22Rv1 (cell line): Measurements from ENCODE around the gene STAT5B.
"Not testable (repeated sequence)": the region's sequence is repeated elsewhere in the genome, so short reads cannot be mapped to it uniquely, and the experiment has no call there.

Experiments used
- H3K27ac ChIP-seq: fragments of 450-650 bp; 2 replicates; pipeline ENCODE4 v1.5.1; 2017
- ZFX ChIP-seq: fragments of 450-650 bp; IDR thresholded peaks from 2 replicates; pipeline ENCODE4 v1.6.1; 2017; ENCODE audit warnings: antibody characterized with exemption, borderline replicate concordance
- TF ChIP-seq, protein P1 (sequence below): fragments of 450-650 bp; IDR thresholded peaks from 2 replicates; pipeline ENCODE4 v1.5.1; 2017; ENCODE audit warnings: mild to moderate bottlenecking

Gene STAT5B

DNA sequence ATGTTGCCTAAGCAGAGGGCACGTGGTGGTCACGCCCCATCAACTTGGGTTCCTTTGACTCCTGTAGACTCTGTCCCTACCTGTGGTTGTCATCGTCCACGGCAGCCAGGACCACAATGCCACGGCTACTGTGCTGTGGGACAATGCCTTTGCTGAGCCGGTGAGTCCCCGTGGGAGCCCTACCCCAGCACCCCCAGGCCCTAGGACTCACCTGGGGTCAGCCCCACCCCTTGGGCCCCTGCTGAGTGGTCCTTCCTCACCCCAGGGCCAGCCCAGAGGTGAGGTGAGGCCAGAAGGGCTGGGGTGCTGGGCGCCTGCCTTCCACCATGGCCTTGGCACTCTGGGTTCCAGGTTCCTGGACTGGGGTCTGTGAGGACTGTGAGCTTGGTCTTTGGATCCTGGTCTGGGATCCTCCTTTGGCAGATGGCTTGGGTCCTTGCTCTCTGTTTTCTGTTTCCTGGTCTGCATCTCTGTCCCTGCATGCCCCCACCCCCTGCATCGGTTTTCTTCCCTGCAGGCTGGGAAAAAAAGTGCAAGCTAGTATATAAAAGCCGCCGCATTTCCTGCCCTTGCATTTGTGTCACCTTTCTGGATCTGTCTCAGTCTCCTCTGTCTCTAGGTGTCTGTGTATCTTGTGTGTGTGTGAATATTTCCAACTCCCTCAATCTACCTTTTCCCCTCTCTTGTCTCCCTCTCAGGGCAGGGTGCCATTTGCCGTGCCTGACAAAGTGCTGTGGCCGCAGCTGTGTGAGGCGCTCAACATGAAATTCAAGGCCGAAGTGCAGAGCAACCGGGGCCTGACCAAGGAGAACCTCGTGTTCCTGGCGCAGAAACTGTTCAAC, 29.6 kb upstream of the STAT5B start:
- no peak for TF ChIP-seq ZFX
- TF ChIP-seq, protein P1, sequence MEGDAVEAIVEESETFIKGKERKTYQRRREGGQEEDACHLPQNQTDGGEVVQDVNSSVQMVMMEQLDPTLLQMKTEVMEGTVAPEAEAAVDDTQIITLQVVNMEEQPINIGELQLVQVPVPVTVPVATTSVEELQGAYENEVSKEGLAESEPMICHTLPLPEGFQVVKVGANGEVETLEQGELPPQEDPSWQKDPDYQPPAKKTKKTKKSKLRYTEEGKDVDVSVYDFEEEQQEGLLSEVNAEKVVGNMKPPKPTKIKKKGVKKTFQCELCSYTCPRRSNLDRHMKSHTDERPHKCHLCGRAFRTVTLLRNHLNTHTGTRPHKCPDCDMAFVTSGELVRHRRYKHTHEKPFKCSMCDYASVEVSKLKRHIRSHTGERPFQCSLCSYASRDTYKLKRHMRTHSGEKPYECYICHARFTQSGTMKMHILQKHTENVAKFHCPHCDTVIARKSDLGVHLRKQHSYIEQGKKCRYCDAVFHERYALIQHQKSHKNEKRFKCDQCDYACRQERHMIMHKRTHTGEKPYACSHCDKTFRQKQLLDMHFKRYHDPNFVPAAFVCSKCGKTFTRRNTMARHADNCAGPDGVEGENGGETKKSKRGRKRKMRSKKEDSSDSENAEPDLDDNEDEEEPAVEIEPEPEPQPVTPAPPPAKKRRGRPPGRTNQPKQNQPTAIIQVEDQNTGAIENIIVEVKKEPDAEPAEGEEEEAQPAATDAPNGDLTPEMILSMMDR: no peak
- H3K27ac ChIP-seq: no peak overlapping the region

DNA sequence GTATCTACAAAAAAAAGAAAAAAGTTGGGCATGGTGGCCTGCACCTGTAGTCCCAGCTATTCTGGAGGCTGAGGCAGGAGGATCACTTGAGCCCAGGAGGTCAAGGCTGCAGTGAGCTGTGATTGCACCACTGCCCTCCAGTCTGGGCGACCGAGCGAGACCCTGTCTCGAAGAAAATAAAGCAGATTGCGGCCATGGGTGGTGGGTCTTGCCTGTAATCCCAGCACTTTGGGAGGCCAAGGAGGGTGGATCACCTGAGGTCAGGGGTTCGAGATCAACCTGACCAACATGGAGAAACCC, 28.8 kb upstream of the STAT5B start:
- not testable (repeated sequence) for H3K27ac ChIP-seq

DNA sequence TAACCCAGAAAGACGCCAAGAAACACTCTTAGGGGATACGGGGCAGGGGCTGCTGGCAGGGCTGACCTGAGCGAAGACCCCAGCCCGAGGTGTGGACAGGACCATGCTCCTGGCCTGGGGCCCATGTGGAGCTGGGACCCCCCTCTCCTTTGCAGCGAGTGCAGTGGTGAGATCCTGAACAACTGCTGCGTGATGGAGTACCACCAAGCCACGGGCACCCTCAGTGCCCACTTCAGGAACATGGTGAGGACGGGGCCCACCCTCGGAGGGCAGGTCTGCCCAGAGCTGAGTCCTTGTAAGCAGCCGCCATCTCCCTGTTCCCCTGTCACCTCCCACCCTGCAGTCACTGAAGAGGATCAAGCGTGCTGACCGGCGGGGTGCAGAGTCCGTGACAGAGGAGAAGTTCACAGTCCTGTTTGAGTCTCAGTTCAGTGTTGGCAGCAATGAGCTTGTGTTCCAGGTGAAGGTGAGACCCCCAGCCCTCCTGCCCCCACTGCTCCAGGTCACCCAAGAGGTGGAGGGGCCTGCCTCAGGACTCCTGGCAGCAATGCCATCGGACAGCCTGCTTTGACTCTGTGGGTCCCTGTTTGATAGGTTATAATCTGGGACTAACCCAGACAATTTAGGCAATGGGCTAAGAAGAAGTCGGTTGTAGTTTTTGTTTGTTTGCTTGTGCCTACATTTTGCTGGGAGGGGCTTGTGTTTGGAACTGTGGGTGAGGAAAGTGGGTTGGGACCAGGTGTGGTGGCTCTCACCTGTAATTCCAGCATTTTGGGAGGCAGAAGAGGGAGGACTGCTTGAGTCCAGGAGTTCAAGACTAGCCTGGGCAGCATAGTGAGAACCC, 28.2 kb upstream of the STAT5B start:
- no peak overlapping the region for H3K27ac ChIP-seq
- TF ChIP-seq, protein P1: no peak
- TF ChIP-seq ZFX: no peak

DNA sequence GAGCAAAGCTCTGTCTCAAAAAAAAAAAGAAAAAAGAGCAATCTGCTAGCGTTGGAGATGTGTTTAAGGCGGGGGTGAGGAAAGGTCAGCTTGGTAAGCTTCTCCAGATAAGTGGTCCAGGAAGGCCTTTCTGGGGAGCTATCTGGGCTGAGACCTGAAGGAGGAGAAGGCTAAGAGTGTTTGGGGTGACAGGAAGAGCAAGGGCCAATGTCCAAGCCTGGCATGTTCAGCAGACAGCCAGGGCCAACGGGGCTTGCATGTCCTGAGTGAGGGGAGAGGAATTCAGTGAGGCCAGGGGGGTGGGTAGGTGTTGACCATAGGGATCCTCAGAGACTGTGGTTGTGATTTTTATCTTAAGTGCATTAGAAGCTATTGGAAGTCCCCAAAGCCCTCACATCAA, 27.5 kb upstream of the STAT5B start:
- no peak overlapping the region for H3K27ac ChIP-seq
- no peak for TF ChIP-seq ZFX
- TF ChIP-seq, protein P1: no peak

DNA sequence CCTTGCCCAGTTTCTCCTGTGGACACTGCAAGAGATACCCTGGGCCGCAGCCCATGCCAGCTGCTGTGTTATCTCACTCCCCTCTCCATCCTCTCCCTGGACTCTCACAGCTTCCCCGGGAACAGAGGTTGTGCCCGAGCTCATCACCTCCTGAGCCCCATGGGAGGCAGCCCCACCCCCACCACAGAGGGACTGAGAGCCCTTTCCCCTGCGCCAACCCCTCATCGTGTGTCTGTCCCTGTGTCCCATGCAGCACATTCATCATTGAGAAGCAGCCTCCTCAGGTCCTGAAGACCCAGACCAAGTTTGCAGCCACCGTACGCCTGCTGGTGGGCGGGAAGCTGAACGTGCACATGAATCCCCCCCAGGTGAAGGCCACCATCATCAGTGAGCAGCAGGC, 24.8 kb upstream of the STAT5B start:
- TF ChIP-seq ZFX: no peak
- TF ChIP-seq, protein P1: no peak
- H3K27ac ChIP-seq: no peak overlapping the region

DNA sequence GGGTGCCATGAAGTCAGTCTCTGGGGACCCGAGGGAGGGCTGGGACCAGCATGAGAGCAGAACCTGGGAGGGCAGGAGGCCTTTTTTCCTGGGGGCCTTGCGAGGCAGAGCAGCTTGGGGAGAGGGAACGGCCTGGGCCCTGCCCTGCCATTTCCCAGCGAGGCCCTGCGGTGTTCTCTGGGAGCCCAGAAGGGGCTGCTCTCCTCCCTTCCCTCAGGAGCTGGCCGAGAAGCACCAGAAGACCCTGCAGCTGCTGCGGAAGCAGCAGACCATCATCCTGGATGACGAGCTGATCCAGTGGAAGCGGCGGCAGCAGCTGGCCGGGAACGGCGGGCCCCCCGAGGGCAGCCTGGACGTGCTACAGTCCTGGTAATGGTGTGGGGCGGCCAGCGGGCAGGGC, 23.7 kb upstream of the STAT5B start:
- not testable (repeated sequence) for H3K27ac ChIP-seq

DNA sequence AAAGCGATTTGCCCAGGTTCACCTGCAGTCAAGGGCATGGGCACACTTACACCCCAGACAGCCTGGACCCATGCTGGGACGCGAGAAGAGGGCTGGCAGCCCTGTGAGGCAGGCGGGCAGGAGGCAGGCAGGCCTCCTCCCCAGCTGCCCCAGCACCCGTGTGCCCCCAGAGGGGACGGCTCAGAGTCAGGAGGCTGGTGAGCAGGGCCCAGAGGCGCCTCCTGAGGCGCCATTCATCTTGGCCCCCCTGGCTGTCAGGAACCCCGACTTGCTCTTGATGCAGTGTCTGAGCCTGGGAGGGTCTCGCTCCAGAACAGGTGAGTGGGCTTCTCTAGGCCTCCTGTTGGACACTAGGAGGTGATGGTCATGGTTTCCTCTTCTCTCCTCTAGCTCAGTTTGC, 23.2 kb upstream of the STAT5B start:
- not testable (repeated sequence) for H3K27ac ChIP-seq

DNA sequence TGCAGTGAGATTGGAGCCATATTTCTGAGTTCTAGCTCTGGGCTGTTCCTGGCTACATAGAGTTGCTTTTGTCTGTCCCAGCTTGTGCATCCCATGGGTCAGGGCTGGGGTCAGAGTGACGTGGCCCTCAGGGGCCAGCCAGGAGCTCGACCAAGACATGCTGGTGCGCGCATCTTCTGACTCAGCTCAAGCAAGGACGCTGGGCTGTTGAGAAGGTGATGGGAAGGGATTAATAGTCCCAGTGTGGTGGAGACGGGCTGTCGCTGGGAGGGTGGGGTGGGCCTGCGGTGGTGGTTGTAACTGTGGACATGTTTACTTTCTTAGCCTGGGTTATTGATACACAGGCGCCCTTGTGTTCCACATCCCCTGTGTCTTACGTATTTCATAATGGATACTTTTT, 21.6 kb upstream of the STAT5B start:
- H3K27ac ChIP-seq: not testable (repeated sequence)

DNA sequence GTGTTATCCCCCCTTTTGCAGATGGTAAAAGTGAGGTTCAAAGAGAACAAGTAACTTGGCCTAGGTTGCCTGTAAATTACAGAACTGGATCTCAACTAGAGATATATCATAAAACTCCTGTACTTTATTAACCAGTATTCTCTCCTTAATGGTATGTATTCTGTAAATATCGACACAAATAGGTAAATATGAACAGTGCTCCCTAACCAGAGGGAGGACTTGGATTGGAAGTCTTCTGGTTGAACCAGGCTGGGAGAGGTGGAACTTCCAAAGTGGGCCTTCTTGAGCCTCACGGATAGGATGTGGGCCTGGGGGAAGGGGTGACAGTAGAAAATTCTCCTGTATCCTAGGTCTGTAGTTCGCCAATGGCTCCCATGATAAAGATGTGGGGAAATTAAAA, 19.8 kb upstream of the STAT5B start:
- H3K27ac ChIP-seq: no peak overlapping the region
- no peak for TF ChIP-seq ZFX
- TF ChIP-seq, protein P1: no peak
